GM12878 (cell line): ENCODE measurements around the gene TMOD2. TPM values are rescaled to one million over a fixed set of nuclear protein-coding genes. Genes with fewer than 3 reads are reported as not detected.

Experiments used
- ATAC-seq: fragments of 200-7000 bp; cut with Tn5 transposase; 3 replicates; pipeline ENCODE4 v1.9.1; 2020; ENCODE audit warnings: mild to moderate bottlenecking, moderate library complexity
- BruUV-seq: library from RNA; stranded (reverse); fragments of 400-500 nt; replicated peaks from 2 replicates; lab custom pipeline; 2021; lab: Mats Ljungman, UMichigan
- CTCF ChIA-PET: fragments of 300-600 bp; sonication (Branson Sonifier 250); formaldehyde crosslinking; extraction: SDS; loops from one replicate; lab custom pipeline; 2021; ENCODE audit warnings: inconsistent platforms; lab: Yijun Ruan, JAX
- POLR2A ChIA-PET: fragments of 350-600 bp; formaldehyde crosslinking; extraction: SDS; loops from one replicate; lab custom pipeline; 2021; ENCODE audit warnings: inconsistent platforms; lab: Charles Lee
- RAD21 ChIA-PET: fragments of 300-600 bp; sonication (Branson Sonifier 250); formaldehyde crosslinking; loops from one replicate; lab custom pipeline; 2023; ENCODE audit warnings: antibody characterized with exemption; ENCODE audit not compliant: unreplicated experiment; lab: Charles Lee
- SMC1A ChIA-PET: fragments of 300-600 bp; sonication (Branson Sonifier 250); formaldehyde crosslinking; loops from one replicate; lab custom pipeline; 2023; ENCODE audit not compliant: unreplicated experiment, uncharacterized antibody; lab: Charles Lee
- DNase-seq: peaks from one replicate; pipeline ENCODE4 v3.0.0-alpha.2; 2011; ENCODE audit warnings: low read depth, low spot score
- FAIRE-seq: peaks from 3 replicates; lab custom pipeline; 2011; peaks lifted over from hg19 to GRCh38; lab: Jason Lieb, UNC
- H2AFZ ChIP-seq: 2 replicates; pipeline ENCODE4 v1.6.0; 2011; ENCODE audit warnings: low read depth, low read length, control low read depth; ENCODE audit not compliant: control insufficient read depth
- H3K27ac ChIP-seq: 2 replicates; pipeline ENCODE4 v1.5.1; 2011; ENCODE audit warnings: control low read depth; ENCODE audit not compliant: control insufficient read depth, insufficient read depth
- H3K27me3 ChIP-seq, 2 experiments: replicated peaks in 1 of 2; 2 replicates each; pipeline versions ENCODE4 v1.6.0 to v1.6.1; 2011; ENCODE audit warnings: low read length in 1 of 2; ENCODE audit not compliant: control insufficient read depth in 2 of 2, insufficient read depth in 2 of 2
- H3K36me3 ChIP-seq, 2 experiments: 2 replicates each; pipeline ENCODE4 v1.5.1; 2011; ENCODE audit warnings: low read length in 1 of 2; ENCODE audit not compliant: control insufficient read depth in 2 of 2, insufficient read depth in 2 of 2
- H3K4me1 ChIP-seq: 2 replicates; pipeline ENCODE4 v1.6.1; 2011; ENCODE audit warnings: mild to moderate bottlenecking, low read length, moderate library complexity, mixed read lengths; ENCODE audit not compliant: control insufficient read depth, insufficient read depth
- H3K4me2 ChIP-seq: 2 replicates; pipeline ENCODE4 v1.6.0; 2011; ENCODE audit warnings: control low read depth; ENCODE audit not compliant: control insufficient read depth, insufficient read depth
- H3K4me3 ChIP-seq: fragments of 200-600 bp; sonication (generic); 2 replicates; pipeline ENCODE4 v1.5.1; 2016
- H3K79me2 ChIP-seq: 2 replicates; pipeline ENCODE4 v1.6.0; 2011; ENCODE audit warnings: low read length; ENCODE audit not compliant: control insufficient read depth, insufficient read depth
- H3K9ac ChIP-seq: 2 replicates; pipeline ENCODE4 v1.8.0; 2011; ENCODE audit warnings: low read length, control low read depth, mixed read lengths; ENCODE audit not compliant: control insufficient read depth, insufficient read depth
- H3K9me3 ChIP-seq: replicated peaks from 3 replicates; pipeline ENCODE4 v1.5.1; 2011; ENCODE audit warnings: mild to moderate bottlenecking, low read length; ENCODE audit not compliant: control insufficient read depth, insufficient read depth
- H4K20me1 ChIP-seq: 2 replicates; pipeline ENCODE4 v1.6.0; 2011; ENCODE audit not compliant: control insufficient read depth, insufficient read depth
- EGR1 ChIP-seq, 2 experiments: IDR thresholded peaks; 1 replicate in 1 of 2; 2 replicates in 1 of 2; pipeline ENCODE4 v1.6.1; 2011 to 2012; ENCODE audit warnings: low read depth in 2 of 2, low read length in 2 of 2, borderline replicate concordance in 1 of 2, mild to moderate bottlenecking in 1 of 2, moderate library complexity in 1 of 2
- RUNX3 ChIP-seq: IDR thresholded peaks from 2 replicates; pipeline ENCODE4 v1.6.1; 2012; ENCODE audit warnings: low read length, inconsistent platforms
- YY1 ChIP-seq: IDR thresholded peaks from 2 replicates; pipeline ENCODE4 v1.6.1; 2011; ENCODE audit warnings: low read depth, mild to moderate bottlenecking, low read length
- WGBS: methylation state at CpG from one replicate; pipeline ENCODE4 v1.1.6; 2016; ENCODE audit warnings: low lambda C conversion rate; ENCODE audit not compliant: insufficient replicate concordance, insufficient coverage; ENCODE audit errors: missing lambda C conversion rate; 5-methylcytosine and 5-hydroxymethylcytosine counted together
- in situ Hi-C: fragments of 300-500 bp; cut with MboI; formaldehyde crosslinking; loops from 9 replicates; pipeline ENCODE4 v1.14.3; 2018; ENCODE audit warnings: mixed read lengths
- intact Hi-C: fragments of 100-400 bp; cut with micrococcal nuclease; formaldehyde crosslinking; loops from one replicate; pipeline ENCODE4 v1.14.2; 2022; ENCODE audit not compliant: unreplicated experiment
- polyA plus RNA-seq, 11 experiments: library from polyadenylated mRNA; depleted of rRNA in 4 of 11; unstranded in 6 of 11; stranded (reverse) in 5 of 11; fragments of >200 nt; fragmentation: Nextera tagmentation in 4 of 11; fragmentation: Illumina TruSeq in 1 of 11; extraction: Ambion mirVana in 4 of 11; extraction: Trizol in 1 of 11; gene quantifications; 1 replicate in 1 of 11; 2 replicates in 10 of 11; pipeline versions ENCODE4 v1.2.1 to v1.2.3, GENCODE V29; 2011 to 2016; ENCODE audit warnings: inconsistent platforms in 2 of 11, missing spikeins in 2 of 11, low read depth in 1 of 11
- total RNA-seq, 4 experiments: library from RNA; depleted of rRNA in 3 of 4; stranded (reverse); fragments of >200 nt in 3 of 4; fragmentation: Illumina TruSeq in 1 of 4; extraction: Trizol in 1 of 4; gene quantifications; 2 replicates each; pipeline versions ENCODE4 v1.2.1 to v1.2.3, GENCODE V29; 2013 to 2021

The TMOD2 gene
- total and polyA plus RNA-seq, 10 of the 15 experiments (the other 5 are each of a cell fraction or from before 2014, with no cell fraction given), result 0.61 to 15.2 (median 6.3) TPM

- ATAC-seq, result no peak
- no peaks in the 10 kb centered on the region for H3K36me3 ChIP-seq
- intact Hi-C loops, result no loop called here
- POLR2A ChIA-PET, result no interaction called here
- no peak for DNase-seq
- no TSS peak for BruUV-seq
- no peak overlapping the region for H3K9ac ChIP-seq
- H3K27me3 ChIP-seq, result no peaks in the 10 kb centered on the region
- CTCF ChIA-PET, result interaction anchor here (1.2 to 1.3 kb wide), 3 partner anchors 9 to 119 kb away, joined by 4 to 7 read pairs (median 5); no protein-coding TSS in a partner anchor
- H2AFZ ChIP-seq, result peak overlapping the region; percentile 61
- H4K20me1 ChIP-seq, result no peaks in the 10 kb centered on the region
- WGBS, result 84% methylated on average over 9 of the region's 9 CpGs
- H3K79me2 ChIP-seq, result no peaks in the 10 kb centered on the region
- H3K4me2 ChIP-seq, result no peak overlapping the region
- SMC1A ChIA-PET, result interaction anchor here (1.2 to 1.3 kb wide), 2 partner anchors 9 to 114 kb away, joined by 4 to 7 read pairs; no protein-coding TSS in a partner anchor
- TF ChIP-seq YY1 (0 out of 2 replicates have a peak, but pooled peaks have one; percentile 22), RUNX3 (no peak)
- TF ChIP-seq, all 136 proteins: peak for 1
- no peak overlapping the region for H3K27ac ChIP-seq
- FAIRE-seq, result no peak
- in situ Hi-C loops, result no loop called here
- no peak overlapping the region for H3K4me3 ChIP-seq
- RAD21 ChIA-PET, result interaction anchor here (0.8 kb wide), 1 partner anchor 8 kb away, joined by 5 read pairs; no protein-coding TSS in a partner anchor
- no peaks in the 10 kb centered on the region for H3K9me3 ChIP-seq
- no peaks in the 10 kb centered on the region for H3K4me1 ChIP-seq
These were observed 16.6 kb downstream of the TMOD2 start for GRCh38 chr15:51768018-51768417.

GRCh38 chr15:51770902-51771301 lies 19.5 kb downstream of the TMOD2 start:
- in situ Hi-C loops, result loop anchor here (5.0 kb wide), 1 partner anchor 129 kb away; no protein-coding TSS in a partner anchor
- Histone ChIP-seq H3K9me3 (no peaks in the 10 kb centered on the region), H3K4me1 (no peaks in the 10 kb centered on the region), H2AFZ (no peak overlapping the region), H4K20me1 (no peaks in the 10 kb centered on the region), H3K27me3 (no peaks in the 10 kb centered on the region), H3K27ac (no peak overlapping the region), H3K79me2 (no peaks in the 10 kb centered on the region), H3K4me3 (no peak overlapping the region), H3K4me2 (no peak overlapping the region), H3K9ac (no peak overlapping the region), H3K36me3 (no peaks in the 10 kb centered on the region)
- DNase-seq, result no peak
- intact Hi-C loops, result no loop called here
- 71% methylated on average over 3 of the region's 3 CpGs for WGBS
- ATAC-seq, result no peak
- RAD21 ChIA-PET, result interaction anchor here (8.8 kb wide), 1 partner anchor 121 kb away, joined by 232 read pairs; no protein-coding TSS in a partner anchor
- POLR2A ChIA-PET, result no interaction called here
- no peak for TF ChIP-seq EGR1 (IDR thresholded peaks at IDR 0.05; ENCODE audit: borderline replicate concordance in 1 of 2, low read depth in 2 of 2, low read length in 2 of 2)
- BruUV-seq, result no TSS peak
- no peak for FAIRE-seq
- SMC1A ChIA-PET, result interaction anchor here (1.8 kb wide), 2 partner anchors 10 to 121 kb away, joined by 4 to 10 read pairs; no protein-coding TSS in a partner anchor
- CTCF ChIA-PET, result interaction anchor here (1.7 to 2.2 kb wide), 2 partner anchors 13 to 121 kb away, joined by 5 to 12 read pairs; no protein-coding TSS in a partner anchor
